GM23338 (cell line): ENCODE measurements around the gene ZFHX3. TPM values are rescaled to one million over a fixed set of nuclear protein-coding genes. Genes with fewer than 3 reads are reported as not detected.

Source experiments
- ATAC-seq: fragments of 200-7000 bp; cut with Tn5 transposase; 3 replicates; pipeline ENCODE4 v1.9.1; 2020
- DNase-seq: peaks from one replicate; pipeline ENCODE4 v3.0.0-alpha.2; 2015; ENCODE audit warnings: low spot score
- H2AFZ ChIP-seq: fragments of 200-600 bp; sonication (generic); 2 replicates; pipeline ENCODE4 v1.8.0; 2016; ENCODE audit warnings: antibody characterized with exemption, mild to moderate bottlenecking, moderate library complexity
- H3F3A ChIP-seq: fragments of 200-600 bp; sonication (generic); replicated peaks from 2 replicates; pipeline ENCODE4 v1.8.0; 2017; ENCODE audit warnings: antibody characterized with exemption, mixed run types, low read depth
- H3K27ac ChIP-seq: fragments of 200-600 bp; sonication (generic); 2 replicates; pipeline ENCODE4 v1.6.1; 2016; ENCODE audit warnings: low read depth
- H3K27me3 ChIP-seq: fragments of 200-600 bp; sonication (generic); 2 replicates; pipeline ENCODE4 v1.8.0; 2016; ENCODE audit warnings: mild to moderate bottlenecking, mixed run types, moderate library complexity; ENCODE audit not compliant: insufficient read depth
- H3K36me3 ChIP-seq: fragments of 200-600 bp; sonication (generic); 2 replicates; pipeline ENCODE4 v1.8.0; 2016; ENCODE audit warnings: mild to moderate bottlenecking; ENCODE audit not compliant: insufficient read depth
- H3K4me1 ChIP-seq: fragments of 200-600 bp; sonication (generic); 2 replicates; pipeline ENCODE4 v1.8.0; 2016; ENCODE audit warnings: mild to moderate bottlenecking, moderate library complexity; ENCODE audit not compliant: insufficient read depth
- H3K4me2 ChIP-seq: fragments of 200-600 bp; sonication (generic); 2 replicates; pipeline ENCODE4 v1.7.1; 2017; ENCODE audit warnings: mixed run types
- H3K4me3 ChIP-seq: fragments of 200-600 bp; sonication (generic); 2 replicates; pipeline ENCODE4 v1.6.1; 2016; ENCODE audit warnings: mixed run types
- H3K79me2 ChIP-seq: fragments of 200-600 bp; sonication (generic); replicated peaks from 2 replicates; pipeline ENCODE4 v1.8.0; 2017; ENCODE audit warnings: mild to moderate bottlenecking; ENCODE audit not compliant: insufficient read depth
- H3K9me2 ChIP-seq: fragments of 200-600 bp; sonication (generic); 2 replicates; pipeline ENCODE4 v1.8.0; 2017; ENCODE audit not compliant: insufficient read depth
- H4K20me1 ChIP-seq: fragments of 200-600 bp; sonication (generic); replicated peaks from 2 replicates; pipeline ENCODE4 v1.8.0; 2017; ENCODE audit warnings: mild to moderate bottlenecking; ENCODE audit not compliant: insufficient read depth
- H3K27ac Mint-ChIP-seq: 2 replicates; pipeline ENCODE4 v1.8.0; 2020; ENCODE audit warnings: inconsistent platforms, mild to moderate bottlenecking, moderate library complexity, mixed read lengths
- H3K27me3 Mint-ChIP-seq: 3 replicates; pipeline ENCODE4 v1.8.0; 2022; ENCODE audit warnings: low read depth, mild to moderate bottlenecking, moderate library complexity, mixed read lengths, inconsistent platforms; ENCODE audit not compliant: insufficient read depth, poor library complexity
- H3K36me3 Mint-ChIP-seq: 3 replicates; pipeline ENCODE4 v1.8.0; 2021; ENCODE audit warnings: low read depth, mild to moderate bottlenecking, inconsistent platforms, moderate library complexity, mixed read lengths
- H3K4me1 Mint-ChIP-seq: 3 replicates; pipeline ENCODE4 v1.8.0; 2020; ENCODE audit warnings: mild to moderate bottlenecking, inconsistent platforms, mixed read lengths
- H3K4me3 Mint-ChIP-seq: 3 replicates; pipeline ENCODE4 v1.8.0; 2021; ENCODE audit warnings: moderate library complexity, mild to moderate bottlenecking, inconsistent platforms, mixed read lengths
- H3K9me3 Mint-ChIP-seq: 3 replicates; pipeline ENCODE4 v1.8.0; 2020; ENCODE audit warnings: moderate library complexity, mild to moderate bottlenecking, inconsistent platforms, mixed read lengths
- CREB1 ChIP-seq: fragments of 250-450 bp; sonication (Bioruptor Pico); IDR thresholded peaks from 2 replicates; pipeline ENCODE4 v1.5.0; 2020; ENCODE audit warnings: low read depth, mild to moderate bottlenecking, moderate library complexity
- EZH2 ChIP-seq: fragments of 200-600 bp; sonication (generic); IDR thresholded peaks from one replicate; pipeline ENCODE4 v1.8.0; 2017; ENCODE audit warnings: antibody characterized with exemption, mild to moderate bottlenecking, low read depth; ENCODE audit not compliant: unreplicated experiment
- EZH2phosphoT487 ChIP-seq: fragments of 200-600 bp; sonication (generic); IDR thresholded peaks from one replicate; pipeline ENCODE4 v1.8.1; 2018; ENCODE audit warnings: antibody characterized with exemption; ENCODE audit not compliant: unreplicated experiment
- JUNB ChIP-seq: IDR thresholded peaks from one replicate; pipeline ENCODE4 v1.6.1; 2016; ENCODE audit warnings: antibody characterized with exemption; ENCODE audit not compliant: unreplicated experiment
- NANOG ChIP-seq: IDR thresholded peaks from 2 replicates; pipeline ENCODE4 v1.6.1; 2016; ENCODE audit warnings: antibody characterized with exemption, borderline replicate concordance
- POLR2AphosphoS5 ChIP-seq: IDR thresholded peaks from 2 replicates; pipeline ENCODE4 v1.6.1; 2016; ENCODE audit warnings: antibody characterized with exemption, low read depth
- STAT1 ChIP-seq: IDR thresholded peaks from one replicate; pipeline ENCODE4 v1.6.1; 2016; ENCODE audit warnings: antibody characterized with exemption; ENCODE audit not compliant: unreplicated experiment
- ZNF114 ChIP-seq: fragments of 250-450 bp; sonication (Bioruptor Pico); IDR thresholded peaks from 2 replicates; pipeline ENCODE4 v1.5.0; 2020; ENCODE audit warnings: mild to moderate bottlenecking, moderate library complexity
- ZNF331 ChIP-seq: fragments of 250-450 bp; sonication (Bioruptor Pico); IDR thresholded peaks from 2 replicates; pipeline ENCODE4 v1.5.0; 2020; ENCODE audit warnings: low read depth, mild to moderate bottlenecking, moderate library complexity
- polyA plus RNA-seq: library from polyadenylated mRNA; unstranded; fragments of >200 nt; fragmentation: Nextera tagmentation; extraction: Ambion mirVana; gene quantifications from 2 replicates; pipeline ENCODE4 v1.2.1, GENCODE V29; 2016
- total RNA-seq: library from RNA; depleted of rRNA; stranded (reverse); fragments of >200 nt; shearing (Covaris generic); gene quantifications from 2 replicates; pipeline ENCODE4 v1.2.3, GENCODE V29; 2014
- TF ChIP-seq, protein P1 (sequence below): IDR thresholded peaks from one replicate; pipeline ENCODE4 v1.6.1; 2018; ENCODE audit warnings: antibody characterized with exemption; ENCODE audit not compliant: unreplicated experiment
- TF ChIP-seq, protein P2 (sequence below): IDR thresholded peaks from 2 replicates; pipeline ENCODE4 v1.6.1; 2016; ENCODE audit warnings: antibody characterized with exemption
- TF ChIP-seq, protein P3 (sequence below), 2 experiments: fragments of 200-600 bp in 1 of 2; sonication (generic) in 1 of 2; conservative IDR thresholded peaks; 2 replicates each; pipeline versions ENCODE4 v1.5.1 to v1.6.1; 2016 to 2017; ENCODE audit warnings: antibody characterized with exemption in 2 of 2, low read depth in 2 of 2, mild to moderate bottlenecking in 2 of 2, moderate library complexity in 1 of 2

ZFHX3 gene
- total and polyA plus RNA-seq, 2 experiments from 2014 or later = 1.0 to 1.5 TPM

DNA sequence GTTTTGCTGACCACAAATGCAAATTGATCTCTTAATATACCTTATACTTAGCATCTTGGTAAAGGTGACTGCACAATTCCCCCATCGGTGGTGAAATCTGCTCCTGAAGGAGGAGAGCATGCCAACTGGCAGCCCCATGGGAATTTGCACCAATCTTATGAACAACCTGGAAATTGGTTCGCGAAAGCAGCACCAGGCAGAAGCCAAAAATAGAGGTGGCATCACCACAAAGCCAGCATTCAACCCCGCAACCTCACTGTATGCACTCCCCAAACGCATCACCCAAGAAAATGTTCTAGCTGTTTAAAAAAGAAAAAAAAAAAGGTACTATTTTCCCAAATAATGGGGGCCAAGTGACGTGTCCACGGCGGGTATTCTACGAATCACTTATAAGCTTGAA, 213.4 kb downstream of the ZFHX3 start:
- Histone ChIP-seq H3K4me3 (no peak overlapping the region), H4K20me1 (no peaks in the 10 kb centered on the region; the same call in 1 of the 2 replicates), H3K4me1 (peaks cover 17% of the 10 kb centered on the region), H3K4me2 (no peak overlapping the region), H2AFZ (no peak overlapping the region), H3F3A (no peaks in the 10 kb centered on the region), H3K27ac (no peak overlapping the region), H3K9me2 (no peaks in the 10 kb centered on the region), H3K27me3 (no peaks in the 10 kb centered on the region), H3K79me2 (no peaks in the 10 kb centered on the region), H3K36me3 (no peaks in the 10 kb centered on the region)
- H3K4me3 Mint-ChIP-seq = no peak overlapping the region
- no peaks in the 10 kb centered on the region for H3K36me3 Mint-ChIP-seq
- TF ChIP-seq JUNB (no peak), ZNF331 (CRISPR knock-in tag) (no peak)
- ATAC-seq = no peak
- DNase-seq = no peak
- H3K9me3 Mint-ChIP-seq = no peaks in the 10 kb centered on the region
- H3K27me3 Mint-ChIP-seq = peaks cover 6% of the 10 kb centered on the region
- H3K27ac Mint-ChIP-seq = no peak overlapping the region
- peaks cover 20% of the 10 kb centered on the region for H3K4me1 Mint-ChIP-seq

DNA sequence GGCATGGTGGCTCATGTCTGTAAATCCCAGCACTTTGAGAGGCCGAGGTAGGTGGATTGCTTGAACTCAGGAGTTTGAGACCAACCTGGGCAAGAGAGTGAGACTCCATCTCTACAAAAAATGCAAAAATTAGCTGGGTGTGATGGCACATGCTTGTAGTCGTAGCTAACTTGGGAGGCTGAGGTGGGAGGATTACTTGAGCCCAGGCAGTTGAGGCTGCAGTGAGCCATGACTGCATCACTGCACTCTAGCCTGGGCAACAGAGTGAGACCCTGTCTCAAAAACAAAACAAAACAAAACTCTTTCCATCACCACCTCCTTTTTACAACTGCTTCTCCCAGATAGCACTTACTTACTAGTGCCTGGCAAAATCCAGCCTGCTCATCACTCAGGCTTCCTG, 214.0 kb downstream of the ZFHX3 start:
- H4K20me1 ChIP-seq = no peaks in the 10 kb centered on the region; the same call in 1 of the 2 replicates
- DNase-seq (no peak), ATAC-seq (no peak)
- no peaks in the 10 kb centered on the region for H3F3A ChIP-seq
- H3K4me2 ChIP-seq = no peak overlapping the region
- Mint-ChIP-seq H3K27ac (no peak overlapping the region), H3K9me3 (no peaks in the 10 kb centered on the region), H3K4me1 (peaks cover 15% of the 10 kb centered on the region), H3K36me3 (no peaks in the 10 kb centered on the region), H3K4me3 (no peak overlapping the region), H3K27me3 (peaks cover 6% of the 10 kb centered on the region)
- H3K4me1 ChIP-seq = peaks cover 11% of the 10 kb centered on the region
- H3K36me3 ChIP-seq = no peaks in the 10 kb centered on the region
- no peak overlapping the region for H3K4me3 ChIP-seq
- no peaks in the 10 kb centered on the region for H3K9me2 ChIP-seq
- no peaks in the 10 kb centered on the region for H3K27me3 ChIP-seq
- H3K27ac ChIP-seq = no peak overlapping the region
- H2AFZ ChIP-seq = no peak overlapping the region
- H3K79me2 ChIP-seq = no peaks in the 10 kb centered on the region
- TF ChIP-seq, protein P1, sequence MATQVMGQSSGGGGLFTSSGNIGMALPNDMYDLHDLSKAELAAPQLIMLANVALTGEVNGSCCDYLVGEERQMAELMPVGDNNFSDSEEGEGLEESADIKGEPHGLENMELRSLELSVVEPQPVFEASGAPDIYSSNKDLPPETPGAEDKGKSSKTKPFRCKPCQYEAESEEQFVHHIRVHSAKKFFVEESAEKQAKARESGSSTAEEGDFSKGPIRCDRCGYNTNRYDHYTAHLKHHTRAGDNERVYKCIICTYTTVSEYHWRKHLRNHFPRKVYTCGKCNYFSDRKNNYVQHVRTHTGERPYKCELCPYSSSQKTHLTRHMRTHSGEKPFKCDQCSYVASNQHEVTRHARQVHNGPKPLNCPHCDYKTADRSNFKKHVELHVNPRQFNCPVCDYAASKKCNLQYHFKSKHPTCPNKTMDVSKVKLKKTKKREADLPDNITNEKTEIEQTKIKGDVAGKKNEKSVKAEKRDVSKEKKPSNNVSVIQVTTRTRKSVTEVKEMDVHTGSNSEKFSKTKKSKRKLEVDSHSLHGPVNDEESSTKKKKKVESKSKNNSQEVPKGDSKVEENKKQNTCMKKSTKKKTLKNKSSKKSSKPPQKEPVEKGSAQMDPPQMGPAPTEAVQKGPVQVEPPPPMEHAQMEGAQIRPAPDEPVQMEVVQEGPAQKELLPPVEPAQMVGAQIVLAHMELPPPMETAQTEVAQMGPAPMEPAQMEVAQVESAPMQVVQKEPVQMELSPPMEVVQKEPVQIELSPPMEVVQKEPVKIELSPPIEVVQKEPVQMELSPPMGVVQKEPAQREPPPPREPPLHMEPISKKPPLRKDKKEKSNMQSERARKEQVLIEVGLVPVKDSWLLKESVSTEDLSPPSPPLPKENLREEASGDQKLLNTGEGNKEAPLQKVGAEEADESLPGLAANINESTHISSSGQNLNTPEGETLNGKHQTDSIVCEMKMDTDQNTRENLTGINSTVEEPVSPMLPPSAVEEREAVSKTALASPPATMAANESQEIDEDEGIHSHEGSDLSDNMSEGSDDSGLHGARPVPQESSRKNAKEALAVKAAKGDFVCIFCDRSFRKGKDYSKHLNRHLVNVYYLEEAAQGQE = no peak
- TF ChIP-seq, protein P2, sequence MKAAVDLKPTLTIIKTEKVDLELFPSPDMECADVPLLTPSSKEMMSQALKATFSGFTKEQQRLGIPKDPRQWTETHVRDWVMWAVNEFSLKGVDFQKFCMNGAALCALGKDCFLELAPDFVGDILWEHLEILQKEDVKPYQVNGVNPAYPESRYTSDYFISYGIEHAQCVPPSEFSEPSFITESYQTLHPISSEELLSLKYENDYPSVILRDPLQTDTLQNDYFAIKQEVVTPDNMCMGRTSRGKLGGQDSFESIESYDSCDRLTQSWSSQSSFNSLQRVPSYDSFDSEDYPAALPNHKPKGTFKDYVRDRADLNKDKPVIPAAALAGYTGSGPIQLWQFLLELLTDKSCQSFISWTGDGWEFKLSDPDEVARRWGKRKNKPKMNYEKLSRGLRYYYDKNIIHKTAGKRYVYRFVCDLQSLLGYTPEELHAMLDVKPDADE = no peak
- no peak for TF ChIP-seq ZNF331 (CRISPR knock-in tag)
- no peak for TF ChIP-seq NANOG
- TF ChIP-seq STAT1 = no peak
- no peak for TF ChIP-seq CREB1 (CRISPR knock-in tag)
- TF ChIP-seq EZH2phosphoT487 = no peak
- TF ChIP-seq, protein P3, sequence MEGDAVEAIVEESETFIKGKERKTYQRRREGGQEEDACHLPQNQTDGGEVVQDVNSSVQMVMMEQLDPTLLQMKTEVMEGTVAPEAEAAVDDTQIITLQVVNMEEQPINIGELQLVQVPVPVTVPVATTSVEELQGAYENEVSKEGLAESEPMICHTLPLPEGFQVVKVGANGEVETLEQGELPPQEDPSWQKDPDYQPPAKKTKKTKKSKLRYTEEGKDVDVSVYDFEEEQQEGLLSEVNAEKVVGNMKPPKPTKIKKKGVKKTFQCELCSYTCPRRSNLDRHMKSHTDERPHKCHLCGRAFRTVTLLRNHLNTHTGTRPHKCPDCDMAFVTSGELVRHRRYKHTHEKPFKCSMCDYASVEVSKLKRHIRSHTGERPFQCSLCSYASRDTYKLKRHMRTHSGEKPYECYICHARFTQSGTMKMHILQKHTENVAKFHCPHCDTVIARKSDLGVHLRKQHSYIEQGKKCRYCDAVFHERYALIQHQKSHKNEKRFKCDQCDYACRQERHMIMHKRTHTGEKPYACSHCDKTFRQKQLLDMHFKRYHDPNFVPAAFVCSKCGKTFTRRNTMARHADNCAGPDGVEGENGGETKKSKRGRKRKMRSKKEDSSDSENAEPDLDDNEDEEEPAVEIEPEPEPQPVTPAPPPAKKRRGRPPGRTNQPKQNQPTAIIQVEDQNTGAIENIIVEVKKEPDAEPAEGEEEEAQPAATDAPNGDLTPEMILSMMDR (conservative IDR thresholded peaks at IDR 0.05; ENCODE audit: low read depth in 2 of 2) = no peak
- TF ChIP-seq EZH2 = no peak
- TF ChIP-seq POLR2AphosphoS5 = no peak
- TF ChIP-seq ZNF114 (CRISPR knock-in tag) = no peak
